ENCODE data around the gene IRF8.

DNA sequence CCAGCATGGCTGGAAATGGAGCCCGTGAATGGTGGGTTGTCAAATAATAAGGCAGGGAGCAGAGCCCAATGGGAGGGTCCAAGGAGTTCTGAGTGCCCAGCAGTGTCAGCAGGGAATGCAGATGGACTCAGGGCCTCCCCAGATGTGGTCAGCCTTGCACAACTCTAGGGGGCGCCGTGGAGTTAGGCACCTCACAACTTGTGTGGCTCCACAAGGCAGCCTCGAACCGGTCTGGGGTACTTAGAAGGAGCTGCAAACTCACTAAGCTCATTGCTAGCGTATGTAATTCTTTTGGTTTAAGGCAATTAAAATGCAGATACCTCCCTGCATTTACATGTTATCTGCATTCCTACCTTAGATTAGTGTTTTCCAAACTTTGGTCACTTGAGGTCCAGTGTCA is 18.1 kb downstream of the IRF8 start:
- TF ChIP-seq, protein P1, sequence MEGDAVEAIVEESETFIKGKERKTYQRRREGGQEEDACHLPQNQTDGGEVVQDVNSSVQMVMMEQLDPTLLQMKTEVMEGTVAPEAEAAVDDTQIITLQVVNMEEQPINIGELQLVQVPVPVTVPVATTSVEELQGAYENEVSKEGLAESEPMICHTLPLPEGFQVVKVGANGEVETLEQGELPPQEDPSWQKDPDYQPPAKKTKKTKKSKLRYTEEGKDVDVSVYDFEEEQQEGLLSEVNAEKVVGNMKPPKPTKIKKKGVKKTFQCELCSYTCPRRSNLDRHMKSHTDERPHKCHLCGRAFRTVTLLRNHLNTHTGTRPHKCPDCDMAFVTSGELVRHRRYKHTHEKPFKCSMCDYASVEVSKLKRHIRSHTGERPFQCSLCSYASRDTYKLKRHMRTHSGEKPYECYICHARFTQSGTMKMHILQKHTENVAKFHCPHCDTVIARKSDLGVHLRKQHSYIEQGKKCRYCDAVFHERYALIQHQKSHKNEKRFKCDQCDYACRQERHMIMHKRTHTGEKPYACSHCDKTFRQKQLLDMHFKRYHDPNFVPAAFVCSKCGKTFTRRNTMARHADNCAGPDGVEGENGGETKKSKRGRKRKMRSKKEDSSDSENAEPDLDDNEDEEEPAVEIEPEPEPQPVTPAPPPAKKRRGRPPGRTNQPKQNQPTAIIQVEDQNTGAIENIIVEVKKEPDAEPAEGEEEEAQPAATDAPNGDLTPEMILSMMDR (IDR thresholded peaks at IDR 0.05): no peak
- no peak for TF ChIP-seq POLR2AphosphoS5 (IDR thresholded peaks at IDR 0.05)
